HG03039 (cell line): ENCODE measurements around the gene CHKA.

Source experiments
- ATAC-seq: cut with Tn5 transposase; IDR thresholded peaks from one replicate; pipeline ENCODE4 v1.9.1; 2021; ENCODE audit warnings: mild to moderate bottlenecking, moderate library complexity; ENCODE audit not compliant: unreplicated experiment

Gene CHKA

DNA sequence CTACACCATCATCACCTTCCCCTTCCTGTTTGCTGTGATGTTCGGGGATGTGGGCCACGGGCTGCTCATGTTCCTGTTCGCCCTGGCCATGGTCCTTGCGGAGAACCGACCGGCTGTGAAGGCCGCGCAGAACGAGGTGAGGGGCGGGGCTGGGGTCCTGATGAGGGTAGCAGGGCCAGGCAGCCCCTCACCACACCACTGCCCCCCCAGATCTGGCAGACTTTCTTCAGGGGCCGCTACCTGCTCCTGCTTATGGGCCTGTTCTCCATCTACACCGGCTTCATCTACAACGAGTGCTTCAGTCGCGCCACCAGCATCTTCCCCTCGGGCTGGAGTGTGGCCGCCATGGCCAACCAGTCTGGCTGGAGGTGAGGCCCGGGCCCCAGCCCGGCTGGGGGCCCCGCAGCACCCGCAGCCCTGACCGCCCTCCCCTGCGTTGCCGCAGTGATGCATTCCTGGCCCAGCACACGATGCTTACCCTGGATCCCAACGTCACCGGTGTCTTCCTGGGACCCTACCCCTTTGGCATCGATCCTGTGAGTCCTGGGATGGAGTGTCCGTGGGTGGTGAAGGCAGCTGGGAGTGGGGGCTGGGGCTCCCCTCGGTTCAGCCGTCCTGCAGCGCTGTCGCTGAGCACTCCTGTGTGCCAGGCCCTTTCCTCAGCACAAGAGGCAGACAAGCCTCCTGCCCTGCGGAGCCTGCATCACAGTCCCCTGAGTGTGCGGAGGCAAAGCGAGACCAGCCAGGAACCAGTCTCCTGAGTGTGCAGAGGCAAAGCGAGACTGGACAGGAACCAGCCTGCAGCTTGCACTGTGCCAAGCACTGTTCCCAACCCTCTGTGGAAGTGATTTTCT lies 73.5 kb downstream of the CHKA start:
- ATAC-seq, result no peak

DNA sequence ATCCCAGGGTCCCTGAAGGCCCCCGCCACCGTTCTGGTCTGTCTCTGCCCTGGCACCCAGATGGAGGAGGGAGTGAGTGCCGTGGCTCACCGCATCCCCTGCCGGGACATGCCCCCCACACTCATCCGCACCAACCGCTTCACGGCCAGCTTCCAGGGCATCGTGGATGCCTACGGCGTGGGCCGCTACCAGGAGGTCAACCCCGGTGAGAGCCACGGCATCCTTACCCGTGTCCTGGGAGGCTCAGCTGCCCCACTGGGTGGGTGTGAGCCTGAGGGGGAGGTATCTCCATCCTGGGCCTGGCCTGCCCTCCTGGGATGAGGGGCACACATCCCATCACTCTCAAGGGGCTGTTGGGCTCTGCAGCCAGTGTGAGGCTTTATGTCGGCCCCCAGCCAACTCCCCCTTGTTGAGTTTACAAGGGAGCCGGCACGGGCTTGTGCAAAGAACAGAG lies 76.3 kb downstream of the CHKA start:
- no peak for ATAC-seq

DNA sequence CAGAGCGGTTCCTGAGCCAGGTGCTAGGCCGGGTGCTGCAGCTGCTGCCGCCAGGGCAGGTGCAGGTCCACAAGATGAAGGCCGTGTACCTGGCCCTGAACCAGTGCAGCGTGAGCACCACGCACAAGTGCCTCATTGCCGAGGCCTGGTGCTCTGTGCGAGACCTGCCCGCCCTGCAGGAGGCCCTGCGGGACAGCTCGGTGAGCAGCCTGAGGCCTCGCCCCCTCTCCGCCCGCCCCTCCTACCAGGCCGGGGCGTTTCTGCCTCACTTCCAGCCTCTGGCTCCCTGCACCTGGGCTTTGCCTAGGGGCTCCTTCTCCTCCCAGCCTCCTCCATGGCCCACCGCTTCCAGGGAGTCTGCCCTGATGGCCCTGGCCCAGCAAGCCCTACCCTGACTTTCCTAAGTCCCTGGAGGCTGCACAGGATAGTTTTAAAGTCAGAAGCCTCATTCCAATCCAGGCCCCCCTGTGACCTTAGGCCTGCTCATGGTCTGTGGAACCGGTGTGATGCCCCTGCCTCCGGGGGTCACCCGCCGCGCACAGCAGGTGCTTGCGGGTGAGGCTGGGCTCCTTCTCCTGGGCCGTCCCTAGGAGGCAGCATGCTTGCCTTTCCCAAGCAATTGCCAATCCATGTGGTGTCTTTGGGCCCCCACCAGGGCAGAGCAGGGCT lies 76.9 kb downstream of the CHKA start:
- ATAC-seq, result no peak

DNA sequence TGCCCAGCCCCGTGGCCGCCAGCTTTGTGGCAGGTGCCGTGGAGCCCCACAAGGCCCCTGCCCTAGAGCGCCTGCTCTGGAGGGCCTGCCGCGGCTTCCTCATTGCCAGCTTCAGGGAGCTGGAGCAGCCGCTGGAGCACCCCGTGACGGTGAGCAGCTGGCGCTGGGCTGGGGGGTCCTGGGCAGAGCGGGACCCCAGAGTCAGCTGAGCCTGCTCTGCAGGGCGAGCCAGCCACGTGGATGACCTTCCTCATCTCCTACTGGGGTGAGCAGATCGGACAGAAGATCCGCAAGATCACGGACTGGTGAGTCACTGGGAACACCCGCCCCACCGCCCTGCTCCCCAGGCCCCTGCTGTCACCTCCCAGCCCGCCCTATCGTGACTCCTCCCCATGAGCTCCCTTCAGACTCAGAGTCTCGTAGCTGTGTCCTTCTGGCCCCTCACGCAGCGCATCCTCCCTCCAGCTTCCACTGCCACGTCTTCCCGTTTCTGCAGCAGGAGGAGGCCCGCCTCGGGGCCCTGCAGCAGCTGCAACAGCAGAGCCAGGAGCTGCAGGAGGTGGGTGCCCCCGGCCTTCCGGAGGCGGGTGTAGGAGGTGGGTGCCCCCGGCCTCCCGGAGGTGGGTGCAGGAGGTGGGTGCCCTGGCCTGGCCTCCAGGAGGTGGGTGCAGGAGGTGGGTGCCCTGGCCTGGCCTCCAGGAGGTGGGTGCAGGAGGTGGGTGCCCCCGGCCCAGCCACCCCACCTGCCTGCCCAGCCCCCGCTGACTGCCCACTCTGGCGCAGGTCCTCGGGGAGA lies 77.6 kb downstream of the CHKA start:
- ATAC-seq, result no peak

DNA sequence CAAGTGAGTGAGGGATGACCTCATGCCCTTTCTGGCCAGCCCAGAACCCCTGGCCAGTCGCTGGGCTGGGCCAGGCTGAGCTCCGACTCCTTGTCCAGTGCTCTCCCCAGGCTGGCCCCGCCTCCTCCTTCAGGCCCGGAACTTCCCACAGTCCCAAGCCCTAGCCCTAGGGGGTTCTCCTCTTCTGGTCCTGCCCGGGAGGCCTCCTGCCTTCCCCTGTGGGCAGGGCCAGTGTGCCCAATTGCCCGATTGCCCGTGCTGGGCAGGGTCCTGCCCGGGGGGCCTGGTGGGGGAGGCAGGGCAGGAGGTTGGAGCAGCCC lies 78.2 kb downstream of the CHKA start:
- ATAC-seq, result no peak

- no peak for ATAC-seq
Observed at GRCh38 chr11:68042219-68043028, 78.8 kb downstream of the CHKA start.

DNA sequence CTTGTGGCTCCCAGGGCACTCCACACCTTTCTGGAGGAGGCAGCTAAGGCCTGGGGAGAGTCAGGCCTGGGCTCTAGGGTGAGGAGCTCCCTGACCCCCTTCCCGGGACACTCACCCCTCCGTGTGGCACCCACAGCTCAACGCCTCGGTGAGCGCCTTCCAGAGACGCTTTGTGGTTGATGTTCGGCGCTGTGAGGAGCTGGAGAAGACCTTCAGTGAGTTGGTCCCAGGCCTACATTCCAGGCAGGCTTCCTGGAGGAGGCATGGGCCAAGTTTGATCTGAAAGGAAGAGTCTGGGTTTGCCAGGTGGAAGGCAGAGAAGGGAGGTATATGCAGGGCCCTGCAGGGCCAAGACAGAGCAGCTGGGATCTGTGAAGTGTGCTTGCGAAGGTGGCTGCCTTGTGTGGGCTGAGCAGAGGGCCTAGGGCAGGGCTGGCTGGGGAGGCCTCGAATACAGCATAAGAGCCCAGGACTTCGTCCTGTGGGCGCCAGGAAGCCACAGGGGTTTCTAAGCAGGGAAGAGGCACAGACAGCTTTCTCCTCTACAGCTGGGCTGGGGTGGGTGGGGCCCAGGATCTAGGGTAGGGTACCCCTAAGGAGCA lies 79.5 kb downstream of the CHKA start:
- ATAC-seq, result no peak

GRCh38 chr11:68040957-68041591 lies 80.1 kb downstream of the CHKA start:
- no peak for ATAC-seq

DNA sequence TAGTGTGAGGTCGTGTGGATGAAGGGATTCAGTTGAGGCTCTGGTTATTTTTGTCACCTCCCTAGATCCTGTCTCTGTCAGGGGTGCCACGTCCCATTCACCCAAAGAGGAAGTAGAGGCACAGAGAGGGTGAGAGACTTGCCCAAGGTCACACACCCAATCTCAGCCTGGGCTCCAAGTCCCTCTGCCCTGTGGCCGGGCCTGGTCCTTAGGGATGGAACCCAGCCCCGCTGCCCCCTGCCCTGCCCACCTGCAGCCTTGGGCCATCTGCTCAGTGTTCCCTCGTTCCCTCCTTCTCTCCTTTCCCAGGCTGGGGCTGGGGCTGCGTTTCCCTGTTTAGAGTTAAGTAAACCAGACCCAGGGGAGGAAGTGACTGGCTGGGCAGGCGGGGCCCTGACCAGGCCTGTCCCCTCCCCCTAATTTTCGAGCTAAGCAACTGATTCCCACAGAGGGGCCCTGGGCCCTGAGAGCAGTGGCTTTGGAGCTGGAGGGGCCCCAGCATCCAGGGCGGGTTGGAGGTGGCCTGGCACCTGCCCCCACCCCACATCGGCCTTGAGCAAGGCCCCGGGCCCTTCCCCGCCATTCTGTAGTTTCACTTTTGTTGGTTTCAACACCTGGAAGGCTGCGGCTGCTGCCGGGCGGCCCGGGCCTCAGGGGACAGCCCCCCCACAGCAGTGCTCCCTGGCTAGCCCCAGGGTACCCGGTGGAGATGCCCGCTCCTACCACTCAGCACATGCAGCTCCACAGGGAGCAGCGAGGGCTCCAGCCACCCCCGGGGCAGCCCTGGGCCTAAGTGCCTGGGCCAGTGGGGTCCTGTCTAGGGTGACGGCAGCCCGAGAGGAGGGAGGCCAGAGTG lies 80.9 kb downstream of the CHKA start:
- no peak for ATAC-seq

DNA sequence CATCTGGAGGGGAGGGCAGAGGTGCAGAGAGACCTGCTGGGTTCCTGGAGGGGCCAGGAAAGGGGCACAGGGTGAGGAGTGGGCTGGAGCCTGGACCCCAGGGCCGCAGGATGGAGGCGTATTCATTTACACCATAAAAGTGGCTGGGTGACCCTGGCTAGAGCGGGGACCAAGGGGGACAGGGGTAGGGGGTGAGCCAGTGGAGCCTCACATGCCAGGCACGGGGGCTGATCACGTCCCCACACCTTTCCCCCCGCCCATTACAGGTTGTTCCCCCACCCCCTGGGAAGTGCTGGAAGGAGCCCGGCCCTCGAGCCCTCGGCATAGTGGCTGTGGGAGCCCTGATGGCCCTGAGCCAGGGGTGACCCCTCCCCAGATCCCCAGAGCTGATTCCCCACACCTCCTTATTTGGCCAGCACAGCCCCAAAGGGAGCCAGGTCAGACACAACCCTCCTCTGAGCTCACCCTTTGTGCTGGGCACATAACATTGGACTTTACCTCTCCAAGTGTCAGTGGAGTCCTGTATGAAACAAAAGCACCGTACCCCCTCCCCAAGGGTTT lies 81.6 kb downstream of the CHKA start:
- ATAC-seq, result no peak

- peak; percentile 39 for ATAC-seq
Observed at GRCh38 chr11:68038718-68039525, 82.3 kb downstream of the CHKA start, which contains the start of gene TCIRG1. Gene TCIRG1 (plus strand): TSS chr11:68039025. CDS start chr11:68041272, 2,247 bp downstream.

GRCh38 chr11:68038226-68038717 lies 82.9 kb downstream of the CHKA start:
- no peak for ATAC-seq

- no peak for ATAC-seq
Observed at GRCh38 chr11:68037411-68038225, 83.6 kb downstream of the CHKA start.

DNA sequence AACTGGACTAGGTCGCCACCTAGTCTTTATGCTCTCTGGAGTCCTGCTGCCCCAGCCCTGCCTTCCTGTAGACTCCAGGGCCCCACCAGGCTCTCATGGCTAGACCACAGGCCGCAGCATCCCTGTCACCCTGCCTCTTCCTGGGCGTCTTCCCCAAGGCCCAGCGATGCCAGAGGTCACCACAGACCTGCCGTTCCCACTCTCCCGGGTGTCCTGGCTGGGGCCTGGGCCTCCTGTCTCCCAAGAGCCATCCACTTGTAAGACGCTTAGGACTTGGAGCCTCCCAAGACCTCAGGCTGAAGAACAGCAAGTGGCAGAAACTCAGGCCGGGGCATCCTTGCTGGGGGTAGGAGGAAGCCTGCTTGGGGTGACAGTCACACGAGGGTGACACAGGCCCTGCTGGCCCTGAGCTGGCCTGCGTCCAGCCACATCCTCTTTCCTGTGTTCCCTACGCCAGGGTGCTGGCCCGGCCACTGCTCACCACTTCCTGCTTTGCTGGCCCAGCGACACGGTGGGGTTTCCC lies 84.4 kb downstream of the CHKA start:
- no peak for ATAC-seq

GRCh38 chr11:68036141-68036716 lies 85.0 kb downstream of the CHKA start:
- ATAC-seq, result no peak

- ATAC-seq, result no peak
Observed at GRCh38 chr11:68035266-68035876, 85.8 kb downstream of the CHKA start.
